Measurements from ENCODE around the gene MAGI2.

MAGI2 gene

DNA sequence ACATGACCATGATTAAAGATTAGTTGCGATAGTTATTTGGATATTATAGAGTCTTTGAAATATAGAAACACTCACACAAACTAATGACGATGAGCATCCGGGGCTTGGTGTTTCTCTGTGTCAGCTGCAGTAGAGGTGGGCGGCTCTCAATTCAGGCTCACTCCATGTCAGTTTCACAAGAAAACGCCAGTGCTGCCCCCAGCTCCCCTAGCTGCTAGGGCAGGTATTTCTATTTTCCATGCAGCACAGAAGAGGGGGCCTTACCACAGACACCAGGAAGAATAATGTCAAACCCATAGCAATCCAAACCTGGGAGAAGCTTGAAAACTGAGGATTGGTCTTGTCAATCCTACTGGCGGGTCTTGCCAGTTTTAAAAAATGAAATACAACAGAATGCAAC, 1457.8 kb downstream of the MAGI2 start:
- no peak overlapping the region for H3K27ac ChIP-seq (ENCODE audit: low read depth, low read length)
- H3K9me3 ChIP-seq (ENCODE audit: control insufficient read depth, insufficient read depth, low read length): no peaks in the 10 kb centered on the region
- no peaks in the 10 kb centered on the region for H3K36me3 ChIP-seq (ENCODE audit: control insufficient read depth, low read length)
- H3K4me3 ChIP-seq (ENCODE audit: low read length): no peak overlapping the region
- H3K4me1 ChIP-seq (ENCODE audit: control insufficient read depth, low read length): no peaks in the 10 kb centered on the region
- H3F3A ChIP-seq (ENCODE audit: control insufficient read depth, insufficient read depth): no peaks in the 10 kb centered on the region
- no peak for TF ChIP-seq EZH2phosphoT487 (IDR thresholded peaks at IDR 0.05; ENCODE audit: borderline replicate concordance, low read length)
- TF ChIP-seq, protein P1, sequence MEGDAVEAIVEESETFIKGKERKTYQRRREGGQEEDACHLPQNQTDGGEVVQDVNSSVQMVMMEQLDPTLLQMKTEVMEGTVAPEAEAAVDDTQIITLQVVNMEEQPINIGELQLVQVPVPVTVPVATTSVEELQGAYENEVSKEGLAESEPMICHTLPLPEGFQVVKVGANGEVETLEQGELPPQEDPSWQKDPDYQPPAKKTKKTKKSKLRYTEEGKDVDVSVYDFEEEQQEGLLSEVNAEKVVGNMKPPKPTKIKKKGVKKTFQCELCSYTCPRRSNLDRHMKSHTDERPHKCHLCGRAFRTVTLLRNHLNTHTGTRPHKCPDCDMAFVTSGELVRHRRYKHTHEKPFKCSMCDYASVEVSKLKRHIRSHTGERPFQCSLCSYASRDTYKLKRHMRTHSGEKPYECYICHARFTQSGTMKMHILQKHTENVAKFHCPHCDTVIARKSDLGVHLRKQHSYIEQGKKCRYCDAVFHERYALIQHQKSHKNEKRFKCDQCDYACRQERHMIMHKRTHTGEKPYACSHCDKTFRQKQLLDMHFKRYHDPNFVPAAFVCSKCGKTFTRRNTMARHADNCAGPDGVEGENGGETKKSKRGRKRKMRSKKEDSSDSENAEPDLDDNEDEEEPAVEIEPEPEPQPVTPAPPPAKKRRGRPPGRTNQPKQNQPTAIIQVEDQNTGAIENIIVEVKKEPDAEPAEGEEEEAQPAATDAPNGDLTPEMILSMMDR (IDR thresholded peaks at IDR 0.05; ENCODE audit: low read depth, low read length, poor library complexity, severe bottlenecking): peak; percentile 24
- H3K4me2 ChIP-seq (ENCODE audit: low read length): no peak overlapping the region
- no peaks in the 10 kb centered on the region for H3K79me2 ChIP-seq (ENCODE audit: control insufficient read depth, low read length)
- no peaks in the 10 kb centered on the region for H3K9me2 ChIP-seq (replicated peaks; ENCODE audit: control insufficient read depth, low read length)
- H4K20me1 ChIP-seq (ENCODE audit: control insufficient read depth, insufficient read depth, low read depth, low read length): no peaks in the 10 kb centered on the region
- peaks cover 6% of the 10 kb centered on the region for H3K27me3 ChIP-seq (ENCODE audit: control insufficient read depth, low read length)

DNA sequence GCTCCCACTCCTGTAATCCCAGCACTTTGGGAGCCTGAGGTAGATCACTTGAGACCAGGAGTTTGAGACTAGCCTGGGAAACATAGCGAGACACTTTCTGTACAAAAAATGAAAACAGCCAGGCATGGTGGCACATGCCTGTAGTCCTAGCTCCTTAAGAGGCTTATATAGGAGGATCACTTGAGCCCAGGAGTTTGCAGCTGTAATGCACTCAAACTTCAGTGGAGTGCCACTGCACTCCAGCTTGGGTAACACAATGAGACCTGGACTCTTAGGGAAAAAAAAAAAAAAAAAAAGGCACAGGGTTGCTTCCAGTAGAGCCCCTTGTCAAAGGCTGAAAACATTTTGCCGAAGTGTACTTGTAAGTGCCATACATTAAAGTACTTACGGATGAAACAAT, 1459.6 kb downstream of the MAGI2 start:
- Histone ChIP-seq H3K9me3 (ENCODE audit: control insufficient read depth, insufficient read depth, low read length) (no peaks in the 10 kb centered on the region), H3K27me3 (ENCODE audit: control insufficient read depth, low read length) (peaks cover 6% of the 10 kb centered on the region), H3K79me2 (ENCODE audit: control insufficient read depth, low read length) (no peaks in the 10 kb centered on the region), H3K9me2 (replicated peaks; ENCODE audit: control insufficient read depth, low read length) (no peaks in the 10 kb centered on the region), H3K4me2 (ENCODE audit: low read length) (no peak overlapping the region), H3K27ac (ENCODE audit: low read depth, low read length) (no peak overlapping the region), H3K36me3 (ENCODE audit: control insufficient read depth, low read length) (no peaks in the 10 kb centered on the region), H3F3A (ENCODE audit: control insufficient read depth, insufficient read depth) (no peaks in the 10 kb centered on the region), H3K4me1 (ENCODE audit: control insufficient read depth, low read length) (no peaks in the 10 kb centered on the region; the same call in 1 of the 2 replicates), H3K4me3 (ENCODE audit: low read length) (no peak overlapping the region), H4K20me1 (ENCODE audit: control insufficient read depth, insufficient read depth, low read depth, low read length) (no peaks in the 10 kb centered on the region)
- TF ChIP-seq EZH2phosphoT487 (IDR thresholded peaks at IDR 0.05; ENCODE audit: borderline replicate concordance, low read length): no peak
- TF ChIP-seq, protein P1 (IDR thresholded peaks at IDR 0.05; ENCODE audit: low read depth, low read length, poor library complexity, severe bottlenecking): no peak

DNA sequence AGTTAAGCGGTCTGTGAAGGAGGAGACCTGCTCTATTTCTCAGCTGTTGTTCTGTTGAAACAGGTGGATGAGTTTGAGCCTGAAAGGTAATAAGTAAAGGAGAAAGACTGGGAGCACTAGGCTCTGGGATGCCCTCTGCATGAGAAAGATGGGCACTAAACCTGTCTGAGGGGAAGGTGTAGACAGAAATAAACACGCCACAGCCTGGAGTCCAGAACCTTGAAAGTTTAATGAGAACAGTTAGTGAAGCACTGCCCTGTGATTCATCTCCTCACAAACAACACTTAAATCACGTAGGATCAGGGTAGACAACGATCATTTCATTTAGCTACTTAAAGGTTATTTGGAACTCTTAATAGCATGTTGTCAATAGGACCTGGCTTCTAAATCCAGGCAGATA, 1461.8 kb downstream of the MAGI2 start:
- Histone ChIP-seq H3F3A (ENCODE audit: control insufficient read depth, insufficient read depth) (no peaks in the 10 kb centered on the region), H3K9me2 (replicated peaks; ENCODE audit: control insufficient read depth, low read length) (no peaks in the 10 kb centered on the region), H3K4me1 (ENCODE audit: control insufficient read depth, low read length) (no peaks in the 10 kb centered on the region; the same call in 1 of the 2 replicates), H3K9me3 (ENCODE audit: control insufficient read depth, insufficient read depth, low read length) (no peaks in the 10 kb centered on the region), H4K20me1 (ENCODE audit: control insufficient read depth, insufficient read depth, low read depth, low read length) (no peaks in the 10 kb centered on the region), H3K4me3 (ENCODE audit: low read length) (no peak overlapping the region), H3K4me2 (ENCODE audit: low read length) (no peak overlapping the region), H3K27ac (ENCODE audit: low read depth, low read length) (no peak overlapping the region), H3K36me3 (ENCODE audit: control insufficient read depth, low read length) (no peaks in the 10 kb centered on the region), H3K27me3 (ENCODE audit: control insufficient read depth, low read length) (peaks cover 6% of the 10 kb centered on the region), H3K79me2 (ENCODE audit: control insufficient read depth, low read length) (no peaks in the 10 kb centered on the region)
- TF ChIP-seq EZH2phosphoT487 (IDR thresholded peaks at IDR 0.05; ENCODE audit: borderline replicate concordance, low read length): no peak
- TF ChIP-seq, protein P1 (IDR thresholded peaks at IDR 0.05; ENCODE audit: low read depth, low read length, poor library complexity, severe bottlenecking): no peak
